ENCODE measurements around the gene CXADR.
A peak's percentile ranks its signal among the peaks of the same experiment; 100 is the strongest.
"Not testable (repeated sequence)": the region's sequence is repeated elsewhere in the genome, so short reads cannot be mapped to it uniquely, and the experiment has no call there.

The CXADR gene

DNA sequence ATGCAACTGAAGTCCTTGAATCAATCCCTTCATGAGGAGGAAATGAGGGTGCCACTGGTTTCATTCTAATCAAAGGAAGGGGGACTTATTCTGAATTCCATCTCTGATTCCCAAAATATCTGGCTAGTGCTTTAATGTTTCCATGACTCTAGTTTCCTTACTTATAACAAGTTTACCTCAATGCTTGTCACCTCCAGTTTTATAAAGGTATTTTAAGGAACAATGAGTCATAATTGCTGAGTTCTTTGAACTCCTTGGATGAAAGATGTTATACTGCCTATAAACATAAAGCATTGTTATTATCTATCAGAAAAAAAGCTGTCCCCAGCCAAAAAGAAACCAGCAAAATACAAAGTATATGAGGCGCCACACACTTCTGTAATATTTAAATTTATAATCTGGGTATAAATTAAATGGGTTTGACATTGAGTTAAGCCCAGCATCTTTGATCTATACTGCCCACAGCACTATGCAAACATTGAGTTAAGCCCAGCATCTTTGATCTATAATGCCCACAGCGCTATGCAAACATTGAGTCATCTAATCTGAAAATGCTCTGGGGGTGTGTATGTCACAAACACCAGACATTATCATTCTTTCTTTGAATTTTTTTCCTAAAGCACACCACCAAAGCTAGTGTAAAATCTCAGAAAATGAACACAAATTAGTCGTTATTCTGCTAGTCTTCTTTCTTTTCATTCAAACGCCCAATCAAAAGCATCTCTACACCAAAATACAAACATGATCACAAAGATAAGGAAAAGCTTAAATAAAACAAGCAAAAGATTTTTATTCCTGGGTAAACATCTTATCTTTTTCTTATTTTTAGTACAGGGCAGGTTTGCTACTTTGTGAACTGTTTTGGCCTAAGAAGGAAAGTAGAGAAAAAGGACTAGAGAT is 11.5 kb upstream of the CXADR start:
- no peak for DNase-seq (ENCODE audit: low read depth in 3 of 3)

DNA sequence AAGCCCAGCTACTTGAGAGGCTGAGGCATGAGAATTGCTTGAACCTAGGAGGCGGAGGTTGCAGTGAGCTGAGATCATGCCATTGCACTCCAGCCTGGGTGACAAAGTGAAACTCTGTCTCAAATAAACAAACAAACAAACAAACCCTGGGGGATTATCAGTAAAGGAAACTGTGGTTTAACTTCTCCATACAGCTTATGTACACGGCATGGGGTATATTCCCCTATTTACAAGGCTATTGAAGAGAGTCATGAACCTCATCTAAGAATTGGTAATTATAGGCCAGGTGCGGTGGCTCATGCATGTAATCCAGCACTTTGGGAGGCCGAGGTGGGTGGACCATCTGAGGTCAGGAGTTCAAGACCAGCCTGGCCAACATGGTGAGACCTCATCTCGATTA is 9.9 kb upstream of the CXADR start:
- DNase-seq (ENCODE audit: low read depth in 3 of 3) = not testable (repeated sequence)

DNA sequence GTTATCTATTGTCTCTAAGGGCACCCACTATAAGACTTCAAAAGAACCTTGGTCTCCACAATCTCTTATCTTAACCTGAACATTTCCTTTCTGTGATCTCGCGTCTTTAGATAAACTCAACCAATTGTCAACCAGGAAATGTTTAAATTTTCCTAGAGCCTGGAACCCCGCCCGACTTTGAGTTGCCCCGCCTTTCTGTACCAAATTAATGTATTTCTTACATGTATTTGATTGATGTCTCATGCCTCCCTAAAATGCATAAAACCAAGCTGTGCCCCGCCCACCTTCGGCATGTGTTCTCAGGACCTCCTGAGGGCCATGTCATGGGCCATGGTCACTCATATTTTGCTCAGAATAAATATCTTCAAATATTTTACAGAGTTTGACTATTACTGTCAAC is 5.9 kb upstream of the CXADR start:
- no peak for DNase-seq (ENCODE audit: low read depth in 3 of 3)

DNA sequence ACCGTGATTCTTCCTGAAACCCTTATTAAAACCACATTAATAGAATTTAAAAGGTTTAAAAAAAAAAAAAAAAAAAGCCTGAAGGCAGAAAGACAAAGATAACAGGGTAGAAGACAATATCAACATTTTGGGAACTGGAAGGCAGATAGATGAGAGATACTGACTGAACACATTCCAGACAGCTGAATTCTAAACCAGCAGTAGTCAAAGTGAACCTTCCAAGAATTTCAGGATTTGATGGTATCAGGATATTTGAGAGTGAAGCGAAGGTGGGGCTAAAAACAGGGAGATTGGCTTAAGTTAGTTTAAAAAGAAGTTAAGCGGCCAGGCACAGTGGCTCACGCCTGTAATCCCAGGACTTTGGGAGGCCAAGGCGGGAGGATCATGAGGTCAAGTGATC is 5.3 kb upstream of the CXADR start:
- DNase-seq (ENCODE audit: low read depth in 3 of 3) = no peak

DNA sequence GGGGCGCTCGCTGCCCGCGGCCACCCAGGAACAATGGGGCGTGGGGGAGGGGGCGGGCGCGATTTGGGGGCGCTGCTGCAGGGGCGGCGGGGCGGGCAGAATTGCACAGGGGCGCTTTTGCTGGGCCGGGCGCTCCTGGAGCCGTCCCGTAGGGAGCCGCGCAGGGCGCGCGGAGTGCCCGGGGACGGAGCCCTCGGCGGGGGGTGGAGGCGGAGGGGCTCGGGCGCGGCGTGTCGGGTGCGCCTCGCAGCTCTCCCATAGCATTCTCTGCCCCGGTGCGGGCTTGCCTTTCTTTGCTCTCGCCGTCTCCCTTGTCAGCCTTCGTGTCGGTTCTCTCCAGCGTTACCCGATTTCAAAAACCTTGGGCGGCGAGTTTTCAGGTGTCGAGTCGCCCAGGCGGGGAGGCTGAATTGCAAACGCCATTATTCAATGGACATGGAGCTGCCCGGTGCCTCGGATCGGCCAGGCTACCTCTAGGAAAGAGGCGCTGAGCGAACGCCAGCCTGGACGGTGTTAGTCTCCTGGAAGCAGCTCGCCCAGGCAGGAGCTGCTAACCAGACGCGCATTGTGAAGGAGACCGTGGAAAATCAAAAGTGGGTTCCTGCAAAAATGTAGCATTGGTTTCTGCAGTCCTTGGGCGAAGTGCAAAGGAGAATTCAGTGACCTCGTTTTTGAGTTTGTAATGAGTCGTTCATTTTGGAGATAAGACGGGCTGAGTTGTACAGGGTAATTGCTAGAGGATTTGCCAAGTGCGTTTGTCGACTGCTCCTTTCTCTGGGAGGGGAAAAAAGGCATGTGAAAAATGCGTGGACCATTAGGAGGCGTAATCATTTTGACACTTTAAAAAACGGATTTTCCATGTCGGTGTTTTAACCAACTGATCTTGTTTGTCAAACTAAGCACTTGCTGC is 626 bp downstream of the CXADR start:
- peak in 2 of 3 experiments; percentile 0 to 13 for DNase-seq (ENCODE audit: low read depth in 3 of 3)

DNA sequence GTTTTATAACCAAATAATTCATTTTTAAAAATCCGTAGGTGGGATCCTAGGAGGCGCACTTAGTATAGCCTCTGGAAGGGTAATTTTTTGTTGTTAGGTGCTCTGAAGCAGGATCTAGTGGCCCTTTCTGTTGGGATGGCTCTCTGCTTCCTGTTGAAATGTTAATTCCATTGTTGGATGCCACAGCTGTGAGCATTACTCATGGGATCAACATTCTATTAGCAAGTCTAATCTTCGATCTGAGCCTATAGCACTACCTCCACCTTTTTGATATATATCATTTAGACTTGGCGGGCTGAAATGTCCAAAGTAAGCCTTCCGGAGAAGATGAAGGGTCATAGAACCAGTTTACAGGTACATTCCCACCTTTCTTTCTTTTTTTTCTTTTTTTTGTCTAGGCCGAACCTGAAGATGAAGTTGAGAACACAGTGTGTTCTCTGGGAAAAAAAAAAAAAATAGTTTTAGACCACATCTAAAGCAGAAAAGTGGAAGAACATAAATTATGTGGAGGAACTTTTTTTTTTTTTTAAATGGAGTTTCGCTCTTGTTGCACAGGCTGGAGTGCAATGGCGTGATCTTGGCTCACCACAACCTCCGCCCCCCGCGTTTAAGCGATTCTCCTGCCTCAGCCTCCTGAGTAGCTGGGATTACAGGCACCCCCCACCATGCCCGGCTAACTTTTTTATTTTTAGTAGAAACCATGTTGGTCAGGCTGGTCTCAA is 1.4 kb downstream of the CXADR start:
- DNase-seq (ENCODE audit: low read depth in 3 of 3) = no peak

DNA sequence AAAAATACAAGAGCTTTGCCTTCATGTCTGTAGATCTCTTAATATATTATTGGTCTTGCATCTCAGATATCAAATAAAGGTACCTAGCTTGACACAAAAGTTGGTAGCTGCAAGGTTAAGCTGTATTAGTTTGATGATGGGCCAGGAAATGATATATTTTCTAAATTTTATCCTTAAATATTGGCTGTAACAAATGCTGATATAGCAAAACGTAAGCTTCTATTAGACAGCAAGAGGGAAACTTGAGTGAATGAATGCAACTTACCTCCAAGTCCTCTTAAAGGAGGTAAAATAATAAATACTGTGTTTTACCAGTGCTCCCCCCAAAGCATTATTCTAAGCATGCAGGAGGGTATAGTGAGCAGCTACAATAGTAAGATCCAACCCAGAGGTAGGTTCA is 4.2 kb downstream of the CXADR start:
- not testable (repeated sequence) for DNase-seq (ENCODE audit: low read depth in 3 of 3)

DNA sequence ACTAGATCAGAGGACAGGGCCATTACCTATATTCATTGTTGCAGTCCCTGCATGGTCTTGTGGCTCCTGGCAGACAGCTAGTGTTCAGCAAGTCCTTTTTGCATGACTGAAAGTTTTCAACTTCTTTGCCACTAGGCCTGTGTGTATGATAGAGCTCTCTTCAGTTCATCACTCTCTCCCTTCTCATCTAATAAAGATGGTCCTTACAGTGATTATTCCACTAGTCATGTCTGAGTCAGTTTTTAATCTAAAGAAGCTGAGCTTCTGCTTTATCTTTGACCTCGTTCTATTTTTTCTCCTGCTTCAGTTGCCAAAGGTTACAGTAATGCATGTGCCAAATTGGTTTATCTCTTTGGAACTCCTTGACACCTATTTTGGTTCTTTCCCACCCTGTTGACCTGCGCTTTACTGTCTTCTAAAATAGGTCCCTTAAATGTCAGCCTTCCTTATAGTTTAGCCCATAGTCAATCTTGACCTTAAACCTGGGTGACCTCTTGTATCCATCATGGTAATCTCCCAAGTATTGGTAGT is 6.4 kb downstream of the CXADR start:
- DNase-seq (ENCODE audit: low read depth in 3 of 3) = no peak

DNA sequence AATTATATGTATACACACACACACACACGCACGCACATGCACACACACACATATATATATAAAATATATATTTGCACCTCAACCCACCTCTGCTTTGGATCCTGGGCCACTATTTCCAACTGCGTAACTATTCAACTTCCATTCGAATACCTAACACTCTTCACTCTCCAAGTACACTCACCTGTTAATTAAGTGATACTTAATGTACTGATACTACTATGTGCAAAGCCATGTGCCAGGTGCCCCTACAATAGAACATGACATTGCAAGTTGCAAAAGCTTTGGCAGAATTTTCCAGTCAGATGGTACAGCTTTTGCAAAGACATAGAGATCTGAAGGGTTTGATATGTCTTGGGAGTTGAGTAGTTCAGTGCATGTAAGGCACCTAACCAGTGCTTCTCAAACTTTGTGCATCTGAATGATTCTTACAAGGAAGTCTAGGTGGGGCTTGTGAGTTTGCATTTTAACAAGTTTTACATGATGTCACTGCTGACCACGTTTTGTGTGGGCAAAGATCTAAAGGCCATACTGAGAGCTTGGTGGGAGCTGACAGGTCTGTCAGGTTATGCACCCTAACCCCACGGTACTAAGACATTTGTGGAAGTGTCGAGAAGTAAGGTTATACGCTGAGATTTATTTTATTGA is 7.2 kb downstream of the CXADR start:
- DNase-seq (ENCODE audit: low read depth in 3 of 3) = no peak

DNA sequence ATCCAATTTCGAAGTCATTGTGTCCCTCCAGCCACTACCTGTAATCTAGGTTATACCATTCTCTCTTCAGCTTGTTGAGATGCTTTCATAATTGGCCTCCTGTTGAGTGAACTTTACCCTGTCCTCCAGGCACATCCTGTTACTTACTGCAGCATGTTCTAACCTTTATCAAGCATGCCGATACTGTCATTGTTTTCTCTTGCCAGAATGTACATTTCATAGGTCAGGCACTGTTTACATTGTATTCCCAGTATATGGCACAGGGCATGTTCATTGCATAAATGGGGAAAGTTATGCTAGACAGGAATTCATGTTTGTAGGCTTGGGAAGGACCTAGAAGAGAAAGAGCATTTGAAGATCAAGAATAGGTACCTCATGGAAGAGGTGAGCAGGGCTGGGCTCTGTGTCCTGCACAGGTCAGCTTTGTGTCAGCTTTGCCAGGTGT is 10.2 kb downstream of the CXADR start:
- DNase-seq (ENCODE audit: low read depth in 3 of 3) = no peak

DNA sequence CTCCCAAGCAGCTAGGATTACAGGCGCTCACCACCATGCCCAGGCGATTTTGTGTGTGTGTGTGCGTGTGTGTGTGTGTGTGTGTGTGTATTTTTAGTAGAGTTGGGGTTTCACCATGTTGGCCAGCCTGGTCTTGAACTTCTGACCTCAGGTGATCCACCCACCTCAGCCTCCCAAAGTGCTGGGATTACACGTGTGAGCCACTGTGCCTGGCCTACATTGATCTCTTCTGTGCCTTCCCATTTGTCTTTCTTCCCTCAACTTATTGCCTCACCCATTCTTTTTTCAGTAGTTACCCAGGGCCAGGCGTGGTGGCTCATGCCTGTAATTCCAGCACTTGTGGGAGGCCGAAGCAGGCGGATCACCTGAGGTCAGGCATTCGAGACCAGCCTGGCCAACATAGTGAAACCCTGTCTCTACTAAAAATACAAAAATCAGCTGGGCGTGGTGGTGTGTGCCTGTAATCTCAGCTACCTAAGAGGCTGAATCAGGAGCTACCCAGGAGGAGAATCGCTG is 11.2 kb downstream of the CXADR start:
- not testable (repeated sequence) for DNase-seq (ENCODE audit: low read depth in 3 of 3)

DNA sequence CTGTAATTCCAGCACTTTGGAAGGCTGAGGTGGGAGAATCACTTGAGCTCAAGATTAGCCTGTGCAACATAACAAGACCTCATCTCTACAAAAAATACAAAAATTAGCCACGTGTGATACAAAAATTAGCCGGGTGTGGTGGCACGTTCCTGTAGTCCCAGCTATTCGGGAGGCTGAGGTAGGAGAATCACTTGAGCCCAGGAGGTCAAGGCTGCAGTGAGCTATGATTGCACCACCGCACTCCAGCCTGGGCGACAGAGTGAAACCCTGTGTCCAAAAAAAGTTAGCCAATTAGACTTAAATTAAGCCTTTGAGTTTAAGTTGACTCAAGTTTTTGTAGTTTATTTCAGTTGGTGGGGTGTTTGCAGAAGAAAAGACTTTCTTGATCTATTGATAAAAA is 11.8 kb downstream of the CXADR start:
- no peak for DNase-seq (ENCODE audit: low read depth in 3 of 3)

DNA sequence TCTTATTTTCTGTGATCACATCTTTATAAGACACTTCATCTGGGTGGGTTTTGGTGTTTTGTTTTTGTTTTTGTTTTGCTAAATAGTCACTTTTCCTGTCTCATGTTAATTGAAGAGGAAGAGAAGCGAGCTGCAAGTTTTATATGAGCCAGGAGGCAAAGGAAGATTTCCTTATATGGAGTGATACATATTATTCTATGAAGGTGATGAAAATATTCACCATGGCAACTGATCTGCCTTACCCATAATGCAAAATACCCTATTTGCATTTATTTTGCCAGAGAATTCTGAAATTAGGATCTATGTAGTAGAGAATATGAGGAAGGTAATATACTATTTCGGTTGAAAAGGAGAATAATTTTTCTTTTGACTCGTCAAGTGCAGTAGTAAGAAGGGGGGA is 13.9 kb downstream of the CXADR start:
- no peak for DNase-seq (ENCODE audit: low read depth in 3 of 3)

DNA sequence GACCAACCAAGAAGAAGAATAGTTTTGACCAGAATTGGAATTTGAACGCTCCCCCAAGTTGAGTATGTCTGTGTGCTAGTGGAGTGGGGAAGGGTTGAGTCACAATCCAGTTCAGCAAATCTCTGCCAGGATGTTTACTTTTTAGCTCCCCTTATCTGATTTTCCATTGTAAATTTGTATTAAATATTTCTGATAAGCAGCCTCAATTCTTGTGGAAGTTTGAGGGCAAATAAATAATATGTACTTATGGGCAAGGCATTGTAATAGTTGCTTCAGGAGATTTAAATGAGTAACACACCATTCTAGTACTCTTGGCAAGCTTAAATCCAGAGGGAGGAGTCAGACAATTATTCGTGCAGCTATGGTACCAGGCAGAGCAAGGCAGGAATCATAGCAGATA is 14.4 kb downstream of the CXADR start:
- DNase-seq (ENCODE audit: low read depth in 3 of 3) = no peak

DNA sequence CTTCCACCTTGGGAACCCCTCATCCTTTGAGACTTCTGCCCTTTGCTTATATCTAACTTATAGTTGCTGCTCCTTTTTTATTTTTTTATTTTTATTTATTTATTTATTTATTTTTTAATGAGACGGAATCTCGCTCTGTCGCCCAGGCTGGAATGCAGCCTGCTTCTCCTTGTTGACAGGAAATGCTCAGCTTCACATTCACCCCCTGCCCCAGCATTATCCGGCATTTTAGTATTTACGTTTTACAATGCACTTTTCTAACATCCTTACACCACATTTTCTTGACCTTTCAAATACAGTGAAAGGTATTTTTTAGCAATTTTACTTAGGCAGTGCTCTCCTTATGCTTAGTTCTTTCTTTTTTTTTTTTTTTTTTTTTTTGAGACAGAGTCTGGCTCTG is 14.9 kb downstream of the CXADR start:
- no peak for DNase-seq (ENCODE audit: low read depth in 3 of 3)

DNA sequence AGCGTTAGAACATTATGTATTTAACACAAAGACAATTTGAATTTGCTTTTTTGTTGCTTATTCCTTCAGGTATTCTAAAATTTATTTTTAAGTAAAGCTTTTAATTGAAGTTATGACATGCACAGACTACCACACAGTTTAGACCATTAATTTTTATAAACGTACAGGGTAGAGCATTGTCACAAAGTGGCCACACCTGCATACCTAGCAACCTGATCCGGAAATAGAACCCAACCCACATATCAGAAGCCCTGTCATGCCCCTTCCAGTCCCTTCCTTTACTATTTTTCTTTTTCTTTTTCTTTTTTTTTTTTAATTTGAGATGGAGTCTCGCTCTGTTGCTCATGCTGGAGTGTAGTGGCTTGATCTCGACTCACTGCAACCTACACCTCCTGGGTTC is 16.8 kb downstream of the CXADR start:
- no peak for DNase-seq (ENCODE audit: low read depth in 3 of 3)

DNA sequence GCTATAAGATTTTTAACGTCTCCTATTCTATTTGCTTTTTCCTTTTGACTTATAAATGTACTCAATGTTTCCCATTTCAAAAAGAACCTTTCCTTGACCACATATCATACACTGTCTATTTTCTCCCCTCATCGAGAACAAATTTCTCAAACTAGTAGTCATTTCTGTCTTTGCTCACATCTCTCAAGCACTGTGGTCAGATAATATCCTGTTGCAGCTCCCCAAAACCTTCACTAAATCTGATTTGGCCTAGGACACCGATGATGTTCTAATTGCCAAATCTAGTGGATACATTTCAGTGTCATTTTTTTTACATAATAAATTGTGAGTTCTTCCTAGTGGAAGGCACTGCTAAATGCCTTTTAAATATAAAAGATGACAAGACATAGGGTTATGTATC is 19.4 kb downstream of the CXADR start:
- no peak for DNase-seq (ENCODE audit: low read depth in 3 of 3)

DNA sequence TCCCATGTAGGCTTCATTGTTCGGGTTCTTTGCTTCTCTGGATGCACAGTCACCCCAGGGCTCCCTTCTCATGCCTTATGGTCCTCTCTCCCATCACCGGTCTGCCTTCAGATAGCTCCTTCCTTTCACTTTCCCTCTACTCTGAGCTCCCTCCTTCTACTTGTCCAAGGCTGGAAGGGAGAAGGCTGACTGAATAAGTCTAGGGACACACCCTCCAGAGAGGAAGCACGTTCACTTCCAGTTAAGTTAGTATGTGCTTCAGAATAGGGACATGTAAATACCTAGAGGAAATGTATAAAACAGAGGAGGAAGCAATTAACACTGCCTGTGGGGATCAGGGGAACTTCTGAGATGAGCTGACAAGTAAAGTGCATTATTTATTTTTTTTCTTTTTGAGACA is 23.5 kb downstream of the CXADR start:
- no peak for DNase-seq (ENCODE audit: low read depth in 3 of 3)

DNA sequence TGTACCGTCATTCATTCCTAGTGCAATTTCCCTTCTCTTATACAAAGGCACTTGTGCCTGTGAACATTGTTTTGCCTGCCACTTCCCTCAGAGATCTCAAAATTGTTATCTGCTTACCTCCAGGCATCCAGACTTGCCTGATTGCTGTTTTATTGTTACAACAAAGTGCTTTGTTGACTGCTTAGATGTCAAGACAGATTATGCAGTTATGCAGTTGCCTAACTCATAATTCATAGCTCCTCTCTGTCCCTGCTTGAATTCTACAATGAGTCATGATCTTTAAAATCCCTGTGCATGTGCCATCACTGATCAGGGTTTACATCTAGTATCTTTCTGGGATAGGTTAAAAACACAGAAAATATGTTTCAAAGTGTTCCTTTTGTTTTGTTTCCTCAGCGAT is 24.5 kb downstream of the CXADR start:
- DNase-seq (ENCODE audit: low read depth in 3 of 3) = no peak

DNA sequence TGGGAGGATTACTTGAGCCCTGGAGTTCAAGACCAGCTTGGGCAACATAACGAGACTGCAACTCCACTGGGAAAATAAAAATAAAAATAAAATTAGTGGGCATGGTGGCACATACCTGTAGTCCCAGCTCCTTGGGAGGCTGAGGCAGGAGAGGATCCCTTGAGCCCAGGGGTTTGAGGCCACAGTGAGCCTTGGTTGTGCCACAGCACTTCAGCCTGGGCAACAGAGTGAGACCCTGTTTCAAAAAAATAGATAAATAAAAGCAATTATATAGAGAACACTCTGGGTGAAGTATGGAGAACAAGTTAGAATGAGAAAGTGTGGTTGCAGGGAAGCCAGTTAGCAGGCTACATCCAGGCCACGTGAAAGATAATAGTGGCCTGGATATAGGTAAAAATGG is 25.7 kb downstream of the CXADR start:
- DNase-seq (ENCODE audit: low read depth in 3 of 3) = no peak

DNA sequence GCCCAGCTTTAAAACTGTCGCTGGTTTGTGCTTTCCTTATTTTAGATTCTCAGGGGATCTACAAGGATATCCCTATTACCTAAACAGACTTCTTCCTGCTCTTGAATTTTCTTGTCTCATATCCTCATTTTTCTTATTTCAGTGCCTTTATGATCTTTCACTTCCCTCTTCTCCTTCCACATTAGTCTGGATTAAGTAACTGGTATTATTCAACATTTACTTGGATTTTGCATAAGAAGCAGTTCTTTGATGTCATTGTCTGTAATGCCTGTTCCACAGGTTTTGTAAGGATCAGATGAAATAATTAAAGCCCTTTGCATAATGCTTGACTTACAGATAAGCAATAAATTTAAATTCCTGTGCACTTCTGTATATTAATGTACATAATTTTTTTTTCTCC is 26.5 kb downstream of the CXADR start:
- no peak for DNase-seq (ENCODE audit: low read depth in 3 of 3)
